ENCODE measurements around the gene PRICKLE1. TPM values are rescaled to one million over a fixed set of nuclear protein-coding genes. Genes with fewer than 3 reads are reported as not detected.

PRICKLE1 gene
- total RNA-seq, 1 donor from 2014 or later = 14.5 TPM

DNA sequence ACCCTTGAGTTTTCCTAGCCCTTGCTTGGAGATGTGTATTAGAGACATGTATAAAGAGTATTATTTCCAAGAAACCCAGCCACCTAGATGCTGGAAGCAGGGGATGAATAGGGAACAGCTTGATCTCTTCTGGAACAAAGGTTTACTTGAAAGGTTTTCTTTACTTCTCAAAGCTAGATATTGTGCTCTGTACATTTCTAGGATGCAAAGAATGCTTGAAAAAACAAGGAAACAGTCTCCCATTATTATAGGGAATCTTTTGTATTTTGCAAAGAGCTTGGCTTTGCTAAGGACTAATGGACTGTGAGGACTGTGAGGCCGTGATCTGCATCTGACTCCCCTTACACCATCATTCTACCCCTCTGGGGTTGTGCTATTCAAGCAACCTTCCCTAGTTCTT lies 77.9 kb downstream of the PRICKLE1 start:
- intact Hi-C loops (cut with DNase I) = no loop called here
- no peak for DNase-seq (ENCODE audit: missing footprints)

DNA sequence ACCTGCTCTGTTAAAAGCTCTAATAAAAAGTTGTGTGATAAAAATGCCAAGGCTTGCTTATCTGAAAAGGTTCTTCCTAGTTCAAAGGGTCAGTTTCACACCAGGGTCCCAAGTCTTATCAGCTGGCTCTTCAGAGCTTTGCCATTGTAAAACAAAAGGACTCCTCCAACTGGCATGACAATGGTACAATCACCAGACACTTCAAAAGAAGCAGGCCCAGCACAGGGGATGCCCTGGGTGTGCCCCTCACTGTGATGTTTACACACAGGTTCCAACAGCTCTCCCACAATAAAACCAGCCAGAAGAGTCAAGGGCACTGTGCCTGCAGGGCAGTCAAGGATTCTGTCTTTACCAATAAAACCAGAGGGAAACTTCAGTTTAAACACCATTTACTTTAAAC lies 78.7 kb downstream of the PRICKLE1 start:
- intact Hi-C loops (cut with DNase I) = no loop called here
- DNase-seq (ENCODE audit: missing footprints) (no peak), ATAC-seq (no peak)

More for the DNA sequence above, 77.9 kb downstream of the PRICKLE1 start:
- no peak for ATAC-seq

DNA sequence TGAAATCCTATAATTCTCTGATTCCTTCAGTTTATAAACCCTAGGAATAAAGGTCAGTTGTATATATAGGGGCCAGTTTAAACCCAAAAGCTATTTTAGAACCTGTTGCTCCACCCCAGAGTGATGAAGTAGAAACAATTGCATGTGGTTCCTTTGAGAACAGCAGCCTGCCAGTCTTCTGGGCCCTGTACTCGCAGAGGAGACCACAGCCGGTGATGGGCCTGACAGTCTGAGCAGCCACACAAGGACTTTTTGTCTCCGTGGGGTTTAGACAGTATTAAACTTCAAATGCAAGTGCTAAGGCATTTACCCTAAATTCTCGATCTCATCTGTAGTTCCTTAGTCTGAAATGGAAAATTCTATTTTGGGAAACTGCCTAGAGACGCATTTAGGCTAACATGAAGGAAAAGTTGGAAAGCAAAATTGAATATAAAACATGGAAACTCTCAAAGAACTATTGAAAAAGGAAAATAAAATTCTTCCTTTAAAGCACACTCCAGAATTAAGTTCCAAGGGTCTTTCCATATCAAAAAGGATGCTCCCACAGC lies 80.6 kb downstream of the PRICKLE1 start:
- no peak for ATAC-seq
- intact Hi-C loops (cut with DNase I) = no loop called here
- DNase-seq (ENCODE audit: missing footprints) = no peak

DNA sequence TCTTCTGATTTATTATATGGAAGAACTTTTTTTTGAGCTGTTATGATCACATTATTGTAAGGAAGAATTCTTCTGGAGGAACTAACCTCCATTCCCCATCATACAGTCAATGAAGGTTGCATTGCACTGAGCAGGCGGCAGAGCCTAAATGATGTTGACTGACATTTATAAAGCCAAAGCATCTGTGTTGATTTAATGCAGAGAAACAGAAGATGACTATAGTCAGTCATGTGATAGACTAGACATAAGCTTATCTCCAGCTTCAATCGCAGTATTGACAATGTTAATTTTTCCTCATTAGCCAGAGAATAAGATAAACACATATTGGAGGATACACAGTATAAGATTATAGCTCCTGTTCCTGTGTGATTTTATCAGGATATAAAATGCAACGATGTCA lies 82.0 kb downstream of the PRICKLE1 start:
- intact Hi-C loops (cut with DNase I) = no loop called here
- DNase-seq (ENCODE audit: missing footprints) (no peak), ATAC-seq (no peak)

DNA sequence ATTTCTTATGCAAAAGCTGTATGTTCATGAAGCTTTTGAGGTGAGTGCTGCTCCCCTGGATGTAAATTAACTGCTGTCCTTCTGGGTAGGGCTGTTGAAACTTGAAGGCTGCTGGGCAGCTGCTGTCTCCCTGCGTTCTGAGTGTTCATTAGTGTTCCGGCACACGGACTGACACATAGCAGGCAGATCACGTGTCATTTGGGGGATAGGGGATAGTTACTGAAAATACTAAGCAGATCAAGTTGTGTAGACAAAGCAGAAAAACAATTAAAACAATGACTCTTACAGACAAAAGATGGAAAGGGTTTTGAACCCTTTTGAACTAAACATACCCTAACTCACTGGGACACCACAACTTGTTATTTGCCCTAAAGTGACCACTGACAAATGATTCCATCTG lies 82.5 kb downstream of the PRICKLE1 start:
- no peak for ATAC-seq

DNA sequence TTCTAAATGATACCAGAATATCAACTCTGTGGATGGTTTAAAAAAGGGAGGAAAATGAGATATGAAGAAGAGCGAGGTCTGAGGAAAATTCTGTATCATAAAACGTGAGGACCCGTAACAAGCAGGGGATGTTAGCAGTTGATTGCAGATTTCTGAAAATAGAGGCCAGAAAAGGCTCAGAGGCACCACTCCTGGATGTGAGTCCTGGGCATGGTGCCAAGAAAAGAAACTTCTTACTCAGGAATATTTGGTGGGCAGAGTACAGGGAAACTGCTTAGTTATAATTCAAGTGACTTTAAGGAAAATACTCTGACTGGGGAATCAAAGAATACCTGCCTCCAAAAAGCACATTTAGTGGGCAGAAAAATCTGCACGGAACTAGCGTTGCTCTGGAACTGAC lies 85.5 kb downstream of the PRICKLE1 start:
- ATAC-seq (no peak), DNase-seq (ENCODE audit: missing footprints) (no peak)
- intact Hi-C loops (cut with DNase I) = no loop called here

More for the DNA sequence above, 82.5 kb downstream of the PRICKLE1 start:
- DNase-seq (ENCODE audit: missing footprints) = no peak
- intact Hi-C loops (cut with DNase I) = no loop called here

DNA sequence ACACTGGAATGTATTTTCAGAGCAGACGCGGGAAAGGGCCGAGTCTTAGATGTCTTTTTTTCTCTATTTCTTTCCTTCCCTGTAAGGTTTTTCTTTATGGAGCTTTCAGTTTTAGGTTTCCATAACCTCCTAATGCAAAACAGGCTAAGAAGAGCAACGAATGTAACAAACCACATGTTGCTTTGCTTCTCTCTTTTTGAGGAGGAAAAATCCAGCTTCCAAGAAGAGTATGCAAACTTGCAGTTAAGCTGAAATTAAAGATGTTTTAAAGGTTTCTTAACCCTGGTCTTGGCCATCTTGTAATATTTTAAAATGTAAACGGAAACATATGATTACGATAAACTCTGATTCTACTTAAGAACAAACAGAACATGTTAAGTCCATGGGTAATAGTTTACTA lies 86.9 kb downstream of the PRICKLE1 start:
- no peak for ATAC-seq
- intact Hi-C loops (cut with DNase I) = no loop called here
- no peak for DNase-seq (ENCODE audit: missing footprints)

DNA sequence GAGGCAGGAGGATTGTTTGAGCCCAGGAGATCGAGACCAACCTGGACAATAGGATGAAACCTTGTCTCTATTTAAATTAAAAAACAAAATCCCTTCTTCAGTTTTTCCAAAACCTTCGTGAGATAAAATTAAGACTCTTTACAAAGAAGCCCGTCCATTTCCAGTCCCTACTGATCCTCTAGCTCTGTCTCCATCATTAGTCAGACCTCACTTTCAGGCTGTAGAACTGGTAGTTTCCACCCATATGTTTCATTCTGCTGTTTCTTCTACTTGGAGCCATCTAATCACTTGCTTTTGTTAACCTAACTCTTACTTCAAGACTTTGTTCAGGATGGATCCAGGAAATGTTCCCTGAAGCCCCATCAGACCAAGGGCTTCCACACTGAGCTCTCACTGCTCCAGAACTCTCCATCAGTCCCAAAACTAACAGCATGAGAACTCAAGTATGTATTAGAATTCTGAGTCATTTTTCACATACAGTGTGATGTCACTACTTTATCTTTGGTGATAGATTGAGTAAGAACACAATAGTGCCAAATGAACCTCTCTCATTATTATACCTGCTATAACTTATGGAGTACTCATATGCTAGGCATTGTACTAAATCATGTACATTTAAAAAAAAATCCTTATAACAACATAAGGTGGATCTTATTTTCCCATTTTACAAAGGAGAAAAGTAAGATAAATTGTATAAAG lies 90.8 kb downstream of the PRICKLE1 start:
- ATAC-seq (no peak), DNase-seq (ENCODE audit: missing footprints) (no peak)
- intact Hi-C loops (cut with DNase I) = no loop called here

DNA sequence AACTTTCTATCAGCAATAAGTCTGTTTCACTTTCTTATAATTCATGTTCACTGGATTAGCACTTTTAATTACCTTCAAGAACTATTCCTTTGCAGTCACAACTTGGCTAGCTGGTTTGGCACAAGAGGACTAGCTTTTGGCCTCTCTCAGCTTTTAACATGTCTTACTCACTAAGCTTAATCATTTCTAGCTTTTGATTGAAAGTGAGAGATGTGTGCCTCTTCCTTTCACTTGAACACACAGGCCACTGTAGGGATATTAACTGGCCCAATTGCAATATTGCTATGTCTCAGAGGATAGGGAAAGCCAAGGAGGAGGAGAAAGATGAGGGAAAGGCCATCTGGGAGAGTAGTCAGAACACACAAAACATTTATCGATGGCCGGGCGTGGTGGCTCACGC lies 92.7 kb downstream of the PRICKLE1 start:
- no peak for DNase-seq (ENCODE audit: missing footprints)
- intact Hi-C loops (cut with DNase I) = no loop called here
- ATAC-seq = no peak

DNA sequence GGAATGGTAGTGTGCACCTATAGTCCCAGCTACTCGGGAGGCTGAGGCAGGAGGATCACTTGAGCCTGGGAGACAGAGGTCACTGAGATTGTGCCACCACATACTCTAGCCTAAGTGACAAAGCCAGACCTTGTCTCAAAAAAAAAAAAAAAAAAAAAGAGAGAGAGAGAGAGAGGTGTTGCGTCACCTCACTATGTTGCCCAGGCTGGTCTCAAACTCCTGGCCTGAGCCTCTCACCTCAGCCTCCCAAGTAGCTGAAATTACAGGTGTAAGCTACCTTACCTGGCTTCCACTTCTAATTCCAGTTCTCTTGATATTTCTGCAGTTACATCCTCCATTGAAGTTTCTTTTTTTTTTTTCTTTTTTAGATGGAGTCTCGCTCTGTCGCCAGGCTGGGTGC lies 94.3 kb downstream of the PRICKLE1 start:
- intact Hi-C loops (cut with DNase I) = no loop called here
- no peak for DNase-seq (ENCODE audit: missing footprints)
- no peak for ATAC-seq

DNA sequence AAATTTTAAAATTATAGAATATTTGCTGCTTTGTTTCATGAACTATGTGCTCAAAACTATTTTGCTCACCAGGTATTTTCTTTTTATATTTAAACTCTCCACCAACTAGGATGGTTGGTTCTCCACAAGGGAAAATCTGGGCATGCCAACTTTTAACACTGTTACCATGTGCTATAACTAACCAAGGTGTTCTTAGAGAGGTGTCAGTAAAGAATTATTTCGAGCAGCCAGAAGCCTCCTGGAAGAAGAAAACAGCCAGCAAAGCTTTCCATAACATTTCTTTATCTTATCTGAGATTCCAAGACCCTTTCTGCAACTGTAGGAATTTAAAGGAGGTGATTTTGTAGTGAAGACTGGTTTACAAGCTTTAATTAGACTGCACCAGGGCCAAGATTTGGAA lies 97.3 kb downstream of the PRICKLE1 start:
- no peak for ATAC-seq
- intact Hi-C loops (cut with DNase I) = no loop called here
- DNase-seq (ENCODE audit: missing footprints) = no peak

DNA sequence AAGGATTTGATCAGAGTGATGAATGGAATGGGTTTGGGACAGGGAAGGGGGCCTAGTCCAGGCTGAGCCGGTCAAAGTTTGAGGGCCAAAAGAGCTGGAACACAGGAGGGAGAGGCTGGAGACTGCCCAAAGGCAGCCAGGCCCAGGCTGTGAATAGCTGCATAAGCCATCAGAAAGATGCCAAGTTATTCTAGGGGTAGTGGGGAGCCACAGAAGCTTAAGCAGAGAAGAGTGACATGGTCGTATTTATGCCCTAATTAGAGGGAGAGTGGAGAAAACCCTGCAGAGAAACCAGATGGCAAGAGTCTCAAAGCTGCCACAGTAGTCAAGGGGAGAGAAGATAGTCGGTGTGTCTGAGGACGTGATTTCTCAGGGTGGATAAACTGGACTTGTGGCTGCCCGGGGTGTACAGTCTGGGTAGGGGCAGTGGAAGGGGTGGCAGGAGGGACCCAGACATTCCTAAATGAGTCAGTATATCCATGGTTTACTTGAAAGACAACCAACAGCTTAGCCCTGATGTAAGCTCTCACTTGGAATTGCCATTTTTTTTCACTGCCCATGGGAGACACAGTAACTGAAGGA lies 99.2 kb downstream of the PRICKLE1 start:
- DNase-seq (ENCODE audit: missing footprints) (no peak), ATAC-seq (no peak)
- intact Hi-C loops (cut with DNase I) = no loop called here

DNA sequence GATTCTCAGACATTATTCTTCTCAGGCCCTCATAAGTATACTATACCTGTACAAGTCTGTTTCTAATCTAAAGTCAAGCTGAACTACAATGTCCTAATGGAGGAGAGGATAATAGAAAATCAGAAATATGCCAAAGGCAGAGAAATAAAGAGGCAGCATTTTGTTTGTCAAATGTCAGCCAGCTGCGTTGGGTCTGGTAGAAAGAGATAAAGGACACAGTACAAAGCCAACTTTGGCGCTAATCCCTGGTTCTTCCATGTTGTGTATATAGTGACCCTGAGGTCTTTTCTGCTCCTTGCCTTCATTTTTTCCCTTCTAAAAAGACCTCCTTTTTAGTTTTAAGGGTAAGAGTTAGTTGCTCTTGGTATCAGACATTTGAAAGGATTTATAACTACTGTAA lies 103.1 kb downstream of the PRICKLE1 start:
- intact Hi-C loops (cut with DNase I) = loop anchor here (10.0 kb wide), 3 partner anchors 218 to 478 kb away; partner anchors contain the start of gene YAF2
- DNase-seq (ENCODE audit: missing footprints) (no peak), ATAC-seq (no peak)

DNA sequence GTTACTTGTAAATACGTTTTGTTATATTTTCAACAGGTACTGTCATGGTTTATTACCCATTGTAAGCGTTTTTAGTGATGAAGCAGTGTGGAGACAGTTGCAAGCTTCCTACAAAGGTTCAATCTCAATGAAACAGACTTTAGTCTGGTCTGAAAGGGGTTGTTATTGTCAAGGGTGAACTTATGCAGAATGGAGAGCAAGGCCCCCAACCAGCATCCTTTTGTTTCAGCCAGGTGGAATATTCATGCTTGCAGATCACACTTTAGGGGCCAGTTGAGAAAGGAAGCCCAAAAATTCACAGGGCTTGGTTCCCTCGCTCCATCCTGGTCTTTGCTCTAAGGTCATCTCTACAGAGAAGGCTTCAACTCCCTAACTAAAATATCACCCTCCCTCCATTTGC lies 103.7 kb downstream of the PRICKLE1 start:
- ATAC-seq (no peak), DNase-seq (ENCODE audit: missing footprints) (no peak)
- intact Hi-C loops (cut with DNase I) = loop anchor here (10.0 kb wide), 3 partner anchors 219 to 479 kb away; partner anchors contain the start of gene YAF2

DNA sequence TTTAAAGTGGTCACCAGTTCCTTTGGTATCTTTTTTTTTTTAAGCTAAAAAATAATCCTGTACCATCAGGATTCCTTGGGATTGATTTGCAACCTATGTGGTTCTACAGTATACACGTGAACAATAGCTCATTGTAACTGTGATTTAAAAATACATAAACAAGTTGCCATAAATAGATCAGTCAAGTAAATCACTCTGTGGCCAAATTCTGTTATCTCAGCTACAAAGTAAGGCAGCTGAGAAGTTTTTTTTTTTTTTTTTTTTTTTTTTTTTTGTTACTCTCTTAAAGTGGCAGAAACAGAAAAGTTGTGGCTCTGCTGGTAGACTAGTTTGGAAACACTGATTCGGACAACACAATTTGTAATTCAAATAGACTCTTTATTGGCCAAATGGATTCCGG lies 104.5 kb downstream of the PRICKLE1 start:
- intact Hi-C loops (cut with DNase I) = loop anchor here (5.0 to 10.0 kb wide), 6 partner anchors 102 to 797 kb away; partner anchors contain the start of genes GXYLT1, PRICKLE1 and YAF2
- ATAC-seq (peak; percentile 22), DNase-seq (ENCODE audit: missing footprints) (no peak)

DNA sequence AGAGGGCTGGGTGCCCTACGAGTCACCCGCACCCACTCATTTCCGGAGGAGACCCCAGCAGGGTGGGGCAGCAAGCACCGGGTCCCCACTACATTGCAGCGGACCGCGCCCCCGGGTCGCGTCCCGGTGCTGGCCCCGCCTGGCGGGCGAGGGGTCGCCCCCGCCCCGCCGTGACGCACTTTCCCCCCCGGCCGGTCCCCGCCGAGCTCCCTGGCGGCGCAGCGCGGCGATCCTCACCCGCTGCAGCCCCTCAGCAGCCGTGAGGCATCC lies 106.1 kb downstream of the PRICKLE1 start:
- DNase-seq (ENCODE audit: missing footprints) (no peak), ATAC-seq (peak; percentile 42)
- intact Hi-C loops (cut with DNase I) = loop anchor here (1.0 to 10.0 kb wide), 8 partner anchors 82 to 853 kb away; partner anchors contain the start of genes GXYLT1, PRICKLE1 and YAF2

DNA sequence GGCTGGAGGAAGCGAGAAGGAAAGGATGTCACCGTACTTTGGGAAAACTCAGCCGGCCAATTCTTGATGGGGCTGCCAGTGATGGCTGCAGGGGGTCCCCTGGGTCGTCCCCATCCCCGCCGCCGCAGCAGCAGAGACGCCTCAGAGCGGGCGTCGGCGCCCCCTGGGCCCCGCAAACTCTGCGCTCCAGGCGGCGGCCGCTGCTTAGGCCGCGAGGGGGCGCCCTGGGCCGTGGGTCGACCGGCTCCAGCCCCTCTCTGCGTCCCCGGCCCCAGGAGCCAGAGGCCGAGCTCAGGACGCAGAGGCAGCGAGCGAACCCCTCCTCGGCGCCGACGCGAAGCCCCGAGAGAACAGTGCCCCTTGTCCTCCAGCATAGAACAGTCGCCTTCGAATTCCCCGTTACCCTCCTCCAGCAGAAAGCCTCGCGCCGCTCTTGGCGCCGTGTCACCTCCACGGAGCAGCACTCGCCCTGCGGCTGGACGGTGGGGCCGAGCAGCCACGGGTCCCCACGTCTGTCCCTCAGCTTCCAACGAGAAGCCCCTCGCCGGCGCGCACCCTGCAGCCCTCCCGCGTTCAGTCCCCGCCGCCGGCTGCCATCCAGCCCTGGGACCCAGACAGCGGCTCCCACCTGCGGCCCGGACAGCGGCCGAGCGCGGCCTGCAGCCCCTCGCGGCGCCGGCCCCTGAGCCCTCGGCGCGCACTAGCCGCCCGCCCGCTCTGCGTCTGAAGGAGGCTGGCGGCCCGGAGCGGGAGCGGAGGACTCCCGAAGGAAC lies 106.6 kb downstream of the PRICKLE1 start:
- DNase-seq (ENCODE audit: missing footprints) = peak; percentile 85
- intact Hi-C loops (cut with DNase I) = loop anchor here (1.0 to 10.0 kb wide), 8 partner anchors 82 to 854 kb away; partner anchors contain the start of genes GXYLT1, PRICKLE1 and YAF2
- ATAC-seq = peak; percentile 91

DNA sequence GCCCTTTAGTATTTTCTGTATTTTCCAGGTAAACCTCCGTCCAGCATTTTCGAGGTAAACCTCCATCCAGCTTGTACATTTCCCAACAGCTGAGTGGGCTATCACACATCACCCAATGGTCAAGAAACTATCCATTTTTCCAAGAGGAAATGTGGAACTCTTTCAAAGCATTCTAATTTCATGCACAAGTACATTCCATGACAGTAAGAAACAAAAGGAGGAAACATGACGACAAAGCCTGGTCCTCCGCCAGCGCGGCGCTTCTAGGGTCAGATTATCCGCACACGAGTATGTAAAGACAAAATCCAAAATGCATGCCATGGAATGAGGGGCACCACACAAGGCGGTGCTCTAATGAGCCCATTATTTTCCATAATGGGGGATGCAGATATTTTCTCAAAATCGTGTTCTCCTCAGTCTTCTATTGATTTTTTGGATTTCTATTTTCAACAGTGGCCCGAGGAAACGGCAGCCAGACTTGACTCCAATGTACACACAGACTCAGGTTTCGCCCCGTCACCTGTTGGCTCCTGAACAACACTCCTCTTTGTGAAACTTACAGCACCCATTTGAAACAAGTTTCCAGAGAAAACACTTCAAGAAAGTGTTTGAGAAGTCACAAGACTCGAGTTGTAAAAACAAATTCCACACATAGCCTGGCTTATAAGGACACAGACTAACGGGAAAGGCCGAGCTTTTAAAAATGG lies 107.4 kb downstream of the PRICKLE1 start:
- intact Hi-C loops (cut with DNase I) = loop anchor here (2.0 to 10.0 kb wide), 7 partner anchors 105 to 855 kb away; partner anchors contain the start of genes GXYLT1, PRICKLE1 and YAF2
- ATAC-seq (no peak), DNase-seq (ENCODE audit: missing footprints) (no peak)

DNA sequence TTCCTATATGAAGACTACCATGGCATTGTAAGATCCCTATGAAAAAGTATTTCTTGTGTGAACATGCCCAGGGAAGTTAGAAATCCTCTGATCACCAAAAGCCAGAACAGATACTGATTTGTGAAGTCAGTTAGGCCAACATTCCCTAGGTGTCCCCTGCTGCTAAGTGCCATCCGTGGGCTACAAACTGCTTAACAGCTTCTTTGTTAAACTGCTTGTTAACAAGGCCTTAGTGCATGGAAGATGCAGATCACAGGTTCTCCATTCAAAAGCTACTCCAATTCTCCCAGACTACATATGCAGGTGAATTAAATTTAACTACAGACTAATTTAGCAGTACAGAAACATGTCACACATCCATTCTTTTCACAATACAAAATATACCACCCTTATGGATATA lies 108.2 kb downstream of the PRICKLE1 start:
- ATAC-seq (no peak), DNase-seq (ENCODE audit: missing footprints) (no peak)
- intact Hi-C loops (cut with DNase I) = loop anchor here (5.0 to 10.0 kb wide), 6 partner anchors 106 to 801 kb away; partner anchors contain the start of genes GXYLT1, PRICKLE1 and YAF2

Measured in Right ventricle myocardium inferior (tissue), 1 donor.